HG03139 (cell line): ENCODE measurements around the gene EEF1G.
"Not testable (repeated sequence)": the region's sequence is repeated elsewhere in the genome, so short reads cannot be mapped to it uniquely, and the experiment has no call there.

Experiments used
- ATAC-seq: cut with Tn5 transposase; IDR thresholded peaks from one replicate; pipeline ENCODE4 v1.9.1; 2021; ENCODE audit not compliant: unreplicated experiment

EEF1G gene

GRCh38 chr11:62578541-62578940, 4.8 kb upstream of the EEF1G start:
- ATAC-seq: no peak

- ATAC-seq: no peak
These were observed 3.5 kb upstream of the EEF1G start for GRCh38 chr11:62577046-62577714.

- ATAC-seq: no peak
These were observed 2.1 kb upstream of the EEF1G start for GRCh38 chr11:62575837-62576236.

- no peak for ATAC-seq
These were observed 1.5 kb upstream of the EEF1G start for GRCh38 chr11:62575156-62575555.

GRCh38 chr11:62574363-62575071, 826 bp upstream of the EEF1G start:
- ATAC-seq: peak; percentile 3

- no peak for ATAC-seq
These were observed 592 bp downstream of the EEF1G start for GRCh38 chr11:62573006-62573591.

- no peak for ATAC-seq
These were observed 1.3 kb downstream of the EEF1G start for GRCh38 chr11:62572431-62572830.

GRCh38 chr11:62571493-62571892, 2.2 kb downstream of the EEF1G start:
- ATAC-seq: not testable (repeated sequence)

- not testable (repeated sequence) for ATAC-seq
These were observed 2.8 kb downstream of the EEF1G start for GRCh38 chr11:62570903-62571302.

GRCh38 chr11:62569611-62570010, 4.1 kb downstream of the EEF1G start:
- ATAC-seq: no peak

- ATAC-seq: no peak
These were observed 6.6 kb downstream of the EEF1G start for GRCh38 chr11:62567018-62567633.

- ATAC-seq: no peak
These were observed 7.4 kb downstream of the EEF1G start for GRCh38 chr11:62566247-62566646.

- no peak for ATAC-seq
These were observed 8.4 kb downstream of the EEF1G start for GRCh38 chr11:62565100-62565802.

- not testable (repeated sequence) for ATAC-seq
These were observed 11.9 kb downstream of the EEF1G start for GRCh38 chr11:62561677-62562230.

GRCh38 chr11:62560566-62561103, 13.1 kb downstream of the EEF1G start:
- ATAC-seq: no peak

- not testable (repeated sequence) for ATAC-seq
These were observed 14.1 kb downstream of the EEF1G start for GRCh38 chr11:62559626-62560025.

GRCh38 chr11:62559204-62559603, 14.5 kb downstream of the EEF1G start:
- no peak for ATAC-seq

- ATAC-seq: no peak
These were observed 15.0 kb downstream of the EEF1G start for GRCh38 chr11:62558669-62559068.

- peak; percentile 9 for ATAC-seq
These were observed 16.6 kb downstream of the EEF1G start for GRCh38 chr11:62556875-62557631.
